GM12874 (cell line): ENCODE data around the gene LBH.

ENCODE experiments used
- TF ChIP-seq, protein P1 (sequence below): IDR thresholded peaks from 2 replicates; pipeline ENCODE4 v1.5.1; 2011; ENCODE audit warnings: low read depth, mild to moderate bottlenecking, control low read depth, low read length, moderate library complexity; ENCODE audit not compliant: insufficient read depth

LBH gene

GRCh38 chr2:30268296-30268871 is 37.0 kb downstream of the LBH start:
- TF ChIP-seq, protein P1, sequence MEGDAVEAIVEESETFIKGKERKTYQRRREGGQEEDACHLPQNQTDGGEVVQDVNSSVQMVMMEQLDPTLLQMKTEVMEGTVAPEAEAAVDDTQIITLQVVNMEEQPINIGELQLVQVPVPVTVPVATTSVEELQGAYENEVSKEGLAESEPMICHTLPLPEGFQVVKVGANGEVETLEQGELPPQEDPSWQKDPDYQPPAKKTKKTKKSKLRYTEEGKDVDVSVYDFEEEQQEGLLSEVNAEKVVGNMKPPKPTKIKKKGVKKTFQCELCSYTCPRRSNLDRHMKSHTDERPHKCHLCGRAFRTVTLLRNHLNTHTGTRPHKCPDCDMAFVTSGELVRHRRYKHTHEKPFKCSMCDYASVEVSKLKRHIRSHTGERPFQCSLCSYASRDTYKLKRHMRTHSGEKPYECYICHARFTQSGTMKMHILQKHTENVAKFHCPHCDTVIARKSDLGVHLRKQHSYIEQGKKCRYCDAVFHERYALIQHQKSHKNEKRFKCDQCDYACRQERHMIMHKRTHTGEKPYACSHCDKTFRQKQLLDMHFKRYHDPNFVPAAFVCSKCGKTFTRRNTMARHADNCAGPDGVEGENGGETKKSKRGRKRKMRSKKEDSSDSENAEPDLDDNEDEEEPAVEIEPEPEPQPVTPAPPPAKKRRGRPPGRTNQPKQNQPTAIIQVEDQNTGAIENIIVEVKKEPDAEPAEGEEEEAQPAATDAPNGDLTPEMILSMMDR: no peak

DNA sequence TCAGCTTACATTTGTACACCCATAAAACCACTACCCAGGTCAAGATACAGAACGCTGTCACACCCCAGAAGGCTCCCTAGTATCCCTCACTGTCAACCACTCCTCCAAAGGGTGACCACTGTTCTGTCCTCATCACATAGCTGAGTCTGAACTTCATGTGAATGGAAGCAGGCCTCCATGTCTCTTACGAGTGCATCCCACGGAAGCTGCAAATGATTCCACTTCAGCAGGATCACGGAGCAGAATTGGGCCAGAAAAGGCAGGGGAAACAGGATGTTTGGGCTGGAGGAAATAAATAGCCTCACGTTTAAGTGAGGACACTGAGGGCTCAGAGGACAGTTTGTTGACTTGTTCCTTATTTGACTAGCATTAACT is 38.4 kb downstream of the LBH start:
- TF ChIP-seq, protein P1: no peak

GRCh38 chr2:30270166-30270565 is 38.8 kb downstream of the LBH start:
- TF ChIP-seq, protein P1: no peak

- TF ChIP-seq, protein P1: no peak
Measured at GRCh38 chr2:30271301-30271700, 40.0 kb downstream of the LBH start.

GRCh38 chr2:30272286-30272685 is 41.0 kb downstream of the LBH start:
- TF ChIP-seq, protein P1: no peak

DNA sequence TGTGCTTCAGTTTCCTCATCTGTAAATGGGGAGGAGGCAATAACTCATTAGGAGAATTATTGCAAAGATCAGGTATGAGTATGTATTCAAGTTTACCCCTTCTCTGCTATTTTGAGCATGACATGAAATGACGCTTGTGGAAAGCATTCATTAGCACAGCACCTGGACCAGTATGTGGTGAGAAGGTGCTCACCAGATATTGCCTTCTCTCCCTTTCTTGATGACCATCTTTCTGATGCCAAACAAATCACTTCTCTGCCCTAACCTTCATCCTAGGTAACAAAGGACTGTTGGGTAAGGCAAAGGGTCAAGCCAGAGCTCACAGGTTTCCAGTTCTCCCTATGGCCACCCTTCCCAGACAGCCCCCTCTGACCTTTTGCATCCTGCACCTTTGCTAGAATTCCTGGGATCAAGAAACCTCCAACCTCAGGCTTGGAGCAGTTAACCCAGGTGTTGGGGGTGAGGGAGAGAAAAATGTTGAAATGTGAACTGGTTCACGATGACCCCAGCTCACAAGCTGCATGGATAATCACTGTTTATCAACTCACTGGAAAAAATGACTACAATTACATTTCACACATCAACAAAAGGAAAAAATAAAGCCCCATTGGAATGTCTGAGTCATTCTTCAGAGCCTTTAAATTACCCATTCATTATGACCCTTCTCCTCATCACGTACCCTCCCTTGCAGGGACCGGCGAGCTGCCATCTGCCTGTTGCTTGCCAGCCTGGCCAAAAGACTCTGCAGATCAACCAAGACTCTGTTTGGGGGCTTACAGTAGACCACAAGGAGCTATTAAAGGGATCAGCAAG is 41.6 kb downstream of the LBH start:
- TF ChIP-seq, protein P1: no peak

DNA sequence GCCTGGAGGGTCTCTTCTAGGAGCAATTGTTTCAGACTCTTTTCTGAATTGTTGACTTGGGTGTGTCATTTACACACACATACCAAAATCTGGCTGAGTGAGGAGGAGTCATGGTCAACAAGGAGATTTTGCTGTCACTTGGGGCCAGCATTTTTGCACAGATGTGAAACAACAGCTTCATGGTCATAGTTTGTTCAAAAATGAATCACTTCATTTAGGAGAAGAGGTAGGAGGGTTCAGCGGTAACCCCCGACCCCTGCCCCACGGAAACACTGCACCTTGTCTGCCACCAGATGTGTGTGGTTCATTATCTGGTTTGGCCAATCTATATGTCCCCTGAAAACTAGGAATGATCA is 42.2 kb downstream of the LBH start:
- TF ChIP-seq, protein P1: no peak
